Mesenchymal stem cell (in vitro differentiated cells and primary cell): ENCODE measurements around the gene C9orf43.

Experiments used
- DNase-seq: peaks from one replicate; pipeline ENCODE4 v3.0.0-alpha.2; 2013
- H2AFZ ChIP-seq: one replicate; pipeline ENCODE4 v1.6.1; 2013; ENCODE audit warnings: low read depth, mild to moderate bottlenecking, control low read depth, inconsistent platforms, low read length, moderate library complexity
- H2AK5ac ChIP-seq: 2 replicates; pipeline ENCODE4 v1.6.1; 2013; ENCODE audit warnings: low read length, moderate library complexity, mild to moderate bottlenecking, inconsistent platforms; ENCODE audit not compliant: severe bottlenecking
- H2BK120ac ChIP-seq: one replicate; pipeline ENCODE4 v1.6.1; 2013; ENCODE audit warnings: low read depth, mild to moderate bottlenecking, inconsistent platforms, low read length, moderate library complexity
- H2BK12ac ChIP-seq, 2 experiments: one replicate each; pipeline ENCODE4 v1.6.1; 2013; ENCODE audit warnings: inconsistent platforms in 2 of 2, low read length in 2 of 2, mild to moderate bottlenecking in 2 of 2, moderate library complexity in 2 of 2, control low read depth in 1 of 2
- H2BK15ac ChIP-seq: one replicate; pipeline ENCODE4 v1.6.1; 2013; ENCODE audit warnings: mild to moderate bottlenecking, low read depth, inconsistent platforms; ENCODE audit not compliant: poor library complexity, severe bottlenecking
- H2BK5ac ChIP-seq: 2 replicates; pipeline ENCODE4 v1.6.1; 2013; ENCODE audit warnings: low read depth, mild to moderate bottlenecking, low read length, control low read depth, inconsistent platforms; ENCODE audit not compliant: poor library complexity, severe bottlenecking
- H3K14ac ChIP-seq, 2 experiments: one replicate each; pipeline ENCODE4 v1.6.1; 2013; ENCODE audit warnings: inconsistent platforms in 2 of 2, low read length in 2 of 2, control low read depth in 1 of 2, mild to moderate bottlenecking in 1 of 2, moderate library complexity in 1 of 2
- H3K18ac ChIP-seq, 2 experiments: one replicate each; pipeline ENCODE4 v1.6.1; 2013; ENCODE audit warnings: inconsistent platforms in 2 of 2, low read length in 2 of 2, control low read depth in 1 of 2, low read depth in 1 of 2, mild to moderate bottlenecking in 1 of 2
- H3K23ac ChIP-seq, 2 experiments: one replicate each; pipeline ENCODE4 v1.6.1; 2013; ENCODE audit warnings: inconsistent platforms in 2 of 2, low read length in 2 of 2, mild to moderate bottlenecking in 2 of 2, moderate library complexity in 2 of 2, control low read depth in 1 of 2
- H3K27ac ChIP-seq: 2 replicates; pipeline ENCODE4 v1.5.1; 2013; ENCODE audit warnings: mild to moderate bottlenecking, moderate library complexity, low read length, control low read depth, inconsistent platforms; ENCODE audit not compliant: poor library complexity, severe bottlenecking
- H3K27me3 ChIP-seq, 2 experiments: 2 replicates each; pipeline versions ENCODE4 v1.6.1 to v1.7.0; 2013; ENCODE audit warnings: low read length in 2 of 2, mild to moderate bottlenecking in 2 of 2, moderate library complexity in 2 of 2, control low read depth in 1 of 2, inconsistent platforms in 1 of 2; ENCODE audit not compliant: control insufficient read depth in 1 of 2, insufficient read depth in 1 of 2
- H3K36me3 ChIP-seq, 2 experiments: 2 replicates each; pipeline versions ENCODE4 v1.6.1 to v1.7.0; 2013; ENCODE audit warnings: low read length in 2 of 2, control low read depth in 1 of 2, inconsistent platforms in 1 of 2, low read depth in 1 of 2, mild to moderate bottlenecking in 1 of 2; ENCODE audit not compliant: insufficient read depth in 2 of 2, control insufficient read depth in 1 of 2
- H3K4ac ChIP-seq, 2 experiments: one replicate each; pipeline ENCODE4 v1.6.1; 2013; ENCODE audit warnings: inconsistent platforms in 2 of 2, low read length in 2 of 2, mild to moderate bottlenecking in 2 of 2, moderate library complexity in 2 of 2, control low read depth in 1 of 2, low read depth in 1 of 2
- H3K4me1 ChIP-seq: 2 replicates; pipeline ENCODE4 v1.6.1; 2013; ENCODE audit warnings: low read depth, low read length, control low read depth; ENCODE audit not compliant: control insufficient read depth, insufficient read depth
- H3K4me2 ChIP-seq: 2 replicates; pipeline ENCODE4 v1.6.1; 2013; ENCODE audit warnings: low read length, mild to moderate bottlenecking, inconsistent platforms; ENCODE audit not compliant: poor library complexity, severe bottlenecking
- H3K4me3 ChIP-seq, 2 experiments: 2 replicates each; pipeline versions ENCODE4 v1.5.1 to v1.7.0; 2013; ENCODE audit warnings: low read length in 2 of 2, mild to moderate bottlenecking in 2 of 2, control low read depth in 1 of 2, low read depth in 1 of 2; ENCODE audit not compliant: insufficient read depth in 1 of 2
- H3K79me1 ChIP-seq: replicated peaks from 2 replicates; pipeline ENCODE4 v1.6.1; 2013; ENCODE audit warnings: mild to moderate bottlenecking, control low read depth, low read length, inconsistent platforms; ENCODE audit not compliant: poor library complexity, severe bottlenecking
- H3K9ac ChIP-seq: 2 replicates; pipeline ENCODE4 v1.7.0; 2013; ENCODE audit warnings: mild to moderate bottlenecking, low read length, moderate library complexity
- H3K9me3 ChIP-seq: 2 replicates; pipeline ENCODE4 v1.7.0; 2013; ENCODE audit warnings: mild to moderate bottlenecking, low read length; ENCODE audit not compliant: control insufficient read depth
- H4K8ac ChIP-seq: one replicate; pipeline ENCODE4 v1.6.1; 2013; ENCODE audit warnings: inconsistent platforms, mild to moderate bottlenecking, low read length, moderate library complexity
- H4K91ac ChIP-seq: one replicate; pipeline ENCODE4 v1.6.1; 2013; ENCODE audit warnings: mild to moderate bottlenecking, low read length, inconsistent platforms
- WGBS: methylation state at CpG from one replicate; pipeline ENCODE4 v1.1.7; 2013; ENCODE audit warnings: mixed read lengths; 5-methylcytosine and 5-hydroxymethylcytosine counted together

Gene C9orf43

GRCh38 chr9:113467183-113467582 lies 56.6 kb downstream of the C9orf43 start:
- no peak overlapping the region for H4K91ac ChIP-seq

GRCh38 chr9:113468716-113469448 lies 58.3 kb downstream of the C9orf43 start:
- Histone ChIP-seq H2AFZ (no peak overlapping the region), H3K4me3 (no peak overlapping the region), H3K4ac (no peak overlapping the region), H2AK5ac (no peak overlapping the region), H3K14ac (no peak overlapping the region), H4K91ac (no peak overlapping the region), H2BK15ac (no peak overlapping the region), H3K9me3 (no peaks in the 10 kb centered on the region), H3K27me3 (peaks cover 0 to 16% of the 10 kb centered on the region in 2 experiments), H3K79me1 (peaks cover 4% of the 10 kb centered on the region), H3K23ac (no peak overlapping the region), H3K18ac (no peak overlapping the region), H4K8ac (no peak overlapping the region), H3K36me3 (no peaks in the 10 kb centered on the region), H2BK12ac (no peak overlapping the region), H2BK5ac (no peak overlapping the region), H3K4me2 (no peak overlapping the region), H3K27ac (no peak overlapping the region), H3K4me1 (peaks cover 18% of the 10 kb centered on the region), H3K9ac (no peak overlapping the region), H2BK120ac (no peak overlapping the region)
- no peak for DNase-seq
- 83% methylated on average over 6 of the region's 6 CpGs for WGBS

More at GRCh38 chr9:113467183-113467582, 56.6 kb downstream of the C9orf43 start:
- no peak overlapping the region for H3K14ac ChIP-seq
- no peak overlapping the region for H3K4me2 ChIP-seq
- H2AK5ac ChIP-seq, result no peak overlapping the region
- H3K27ac ChIP-seq, result no peak overlapping the region
- H2BK12ac ChIP-seq, result no peak overlapping the region
- H3K27me3 ChIP-seq, result peaks cover 5 to 33% of the 10 kb centered on the region in 2 experiments
- no CpG with 5 or more reads among the region's 2 CpGs for WGBS
- H3K9me3 ChIP-seq, result no peaks in the 10 kb centered on the region
- H3K18ac ChIP-seq, result no peak overlapping the region
- no peak overlapping the region for H3K4ac ChIP-seq
- no peak overlapping the region for H2BK120ac ChIP-seq
- no peaks in the 10 kb centered on the region for H3K36me3 ChIP-seq
- H3K4me1 ChIP-seq, result peaks cover 30% of the 10 kb centered on the region
- peaks cover 4% of the 10 kb centered on the region for H3K79me1 ChIP-seq
- H4K8ac ChIP-seq, result no peak overlapping the region
- no peak for DNase-seq
- H3K4me3 ChIP-seq, result no peak overlapping the region
- no peak overlapping the region for H3K9ac ChIP-seq
- H2BK5ac ChIP-seq, result no peak overlapping the region
- H2AFZ ChIP-seq, result no peak overlapping the region
- H2BK15ac ChIP-seq, result no peak overlapping the region
- H3K23ac ChIP-seq, result no peak overlapping the region

GRCh38 chr9:113471143-113471542 lies 60.6 kb downstream of the C9orf43 start:
- no peak overlapping the region for H3K4me3 ChIP-seq
- DNase-seq, result no peak
- H3K23ac ChIP-seq, result no peak overlapping the region
- no peak overlapping the region for H2BK120ac ChIP-seq
- H3K27ac ChIP-seq, result no peak overlapping the region
- no peaks in the 10 kb centered on the region for H3K9me3 ChIP-seq
- H2AK5ac ChIP-seq, result no peak overlapping the region
- no peak overlapping the region for H4K8ac ChIP-seq
- H3K9ac ChIP-seq, result no peak overlapping the region
- 69% methylated on average over 1 of the region's 1 CpG for WGBS
- no peak overlapping the region for H3K4ac ChIP-seq
- peaks cover 4% of the 10 kb centered on the region for H3K79me1 ChIP-seq
- H2BK12ac ChIP-seq, result no peak overlapping the region
- H2BK5ac ChIP-seq, result no peak overlapping the region
- H3K18ac ChIP-seq, result no peak overlapping the region
- H2BK15ac ChIP-seq, result no peak overlapping the region
- no peak overlapping the region for H4K91ac ChIP-seq
- H3K4me2 ChIP-seq, result no peak overlapping the region
- no peak overlapping the region for H3K14ac ChIP-seq
- H3K27me3 ChIP-seq, result no peaks in the 10 kb centered on the region
- H2AFZ ChIP-seq, result no peak overlapping the region
- peaks cover 4% of the 10 kb centered on the region for H3K4me1 ChIP-seq
- H3K36me3 ChIP-seq, result no peaks in the 10 kb centered on the region

GRCh38 chr9:113471566-113471965 lies 61.0 kb downstream of the C9orf43 start:
- Histone ChIP-seq H2AK5ac (no peak overlapping the region), H2BK15ac (no peak overlapping the region), H4K8ac (no peak overlapping the region), H3K27me3 (no peaks in the 10 kb centered on the region), H3K4me3 (no peak overlapping the region), H3K4me1 (peaks cover 4% of the 10 kb centered on the region), H3K4ac (no peak overlapping the region), H3K9me3 (no peaks in the 10 kb centered on the region), H3K18ac (no peak overlapping the region), H2BK12ac (no peak overlapping the region), H2BK5ac (no peak overlapping the region), H4K91ac (no peak overlapping the region), H3K79me1 (peaks cover 4% of the 10 kb centered on the region), H3K9ac (no peak overlapping the region), H3K23ac (no peak overlapping the region), H3K27ac (no peak overlapping the region), H2BK120ac (no peak overlapping the region), H3K4me2 (no peak overlapping the region), H3K14ac (no peak overlapping the region), H2AFZ (no peak overlapping the region), H3K36me3 (no peaks in the 10 kb centered on the region)
- 87% methylated on average over 6 of the region's 6 CpGs for WGBS
- DNase-seq, result no peak
